Rectal smooth muscle tissue (tissue), 1 donor: ENCODE results near the gene MCCD1.
"Not testable (repeated sequence)": the region's sequence is repeated elsewhere in the genome, so short reads cannot be mapped to it uniquely, and the experiment has no call there.

Experiments
- H3K27ac ChIP-seq: one replicate; pipeline ENCODE4 v1.7.0; 2013; ENCODE audit warnings: low read depth, low read length, inconsistent platforms
- H3K27me3 ChIP-seq: one replicate; pipeline ENCODE4 v1.7.0; 2013; ENCODE audit warnings: low read length; ENCODE audit not compliant: control insufficient read depth, insufficient read depth
- H3K36me3 ChIP-seq: one replicate; pipeline ENCODE4 v1.7.0; 2013; ENCODE audit warnings: low read length; ENCODE audit not compliant: control insufficient read depth, insufficient read depth
- H3K4me1 ChIP-seq: one replicate; pipeline ENCODE4 v1.7.0; 2013; ENCODE audit warnings: low read length; ENCODE audit not compliant: control insufficient read depth, insufficient read depth
- H3K4me3 ChIP-seq: one replicate; pipeline ENCODE4 v1.7.0; 2013; ENCODE audit warnings: low read length
- H3K9ac ChIP-seq: one replicate; pipeline ENCODE4 v1.7.0; 2013; ENCODE audit warnings: low read length

Gene MCCD1

GRCh38 chr6:31551371-31551770 lies 22.6 kb downstream of the MCCD1 start:
- peaks cover 10% of the 10 kb centered on the region for H3K36me3 ChIP-seq
- not testable (repeated sequence) for H3K27me3 ChIP-seq, H3K4me1 ChIP-seq, H3K4me3 ChIP-seq, H3K27ac ChIP-seq, H3K9ac ChIP-seq

- peaks cover 11% of the 10 kb centered on the region for H3K36me3 ChIP-seq
- no peak overlapping the region for H3K27ac ChIP-seq
- H3K27me3 ChIP-seq, result no peaks in the 10 kb centered on the region
- no peak overlapping the region for H3K4me3 ChIP-seq
- H3K4me1 ChIP-seq, result no peaks in the 10 kb centered on the region
- no peak overlapping the region for H3K9ac ChIP-seq
Measured at GRCh38 chr6:31556307-31556706, 27.5 kb downstream of the MCCD1 start.

DNA sequence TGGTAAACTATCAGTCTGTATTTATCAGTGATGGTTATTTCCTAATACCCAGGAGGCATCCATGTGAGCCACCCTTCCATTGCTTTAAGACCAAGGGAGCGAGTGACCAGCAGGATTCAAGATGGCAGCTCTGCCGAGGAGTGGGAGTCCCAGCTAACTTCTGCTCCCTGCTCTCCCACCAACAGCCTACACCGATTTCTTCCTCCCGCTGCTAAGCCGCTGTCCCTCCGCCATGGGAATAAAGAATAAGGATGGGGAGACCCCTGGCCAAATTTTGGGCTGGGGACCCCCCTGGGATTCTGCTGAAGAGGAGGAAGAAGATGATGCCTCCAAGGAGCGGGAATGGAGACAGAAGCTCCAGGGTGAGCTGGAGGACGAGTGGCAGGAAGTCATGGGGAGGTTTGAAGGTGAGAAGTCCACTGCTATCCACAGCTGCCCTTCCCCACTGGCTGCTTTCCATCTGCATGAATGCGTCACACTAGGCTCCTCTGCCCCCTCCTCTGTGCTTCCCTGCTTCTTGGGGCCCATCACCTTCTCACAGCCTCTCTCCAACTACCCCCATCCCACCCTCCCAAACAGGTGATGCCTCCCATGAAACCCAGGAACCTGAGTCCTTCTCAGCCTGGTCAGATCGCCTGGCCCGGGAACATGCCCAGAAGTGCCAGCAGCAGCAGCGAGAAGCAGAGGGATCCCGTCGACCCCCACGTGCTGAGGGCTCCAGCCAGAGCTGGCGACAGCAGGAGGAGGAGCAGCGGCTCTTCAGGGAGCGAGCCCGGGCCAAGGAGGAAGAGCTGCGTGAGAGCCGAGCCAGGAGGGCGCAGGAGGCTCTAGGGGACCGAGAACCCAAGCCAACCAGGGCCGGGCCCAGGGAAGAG lies 28.9 kb downstream of the MCCD1 start:
- Histone ChIP-seq H3K4me1 (no peaks in the 10 kb centered on the region), H3K27ac (no peak overlapping the region), H3K9ac (no peak overlapping the region), H3K36me3 (peaks cover 11% of the 10 kb centered on the region), H3K27me3 (no peaks in the 10 kb centered on the region), H3K4me3 (no peak overlapping the region)

DNA sequence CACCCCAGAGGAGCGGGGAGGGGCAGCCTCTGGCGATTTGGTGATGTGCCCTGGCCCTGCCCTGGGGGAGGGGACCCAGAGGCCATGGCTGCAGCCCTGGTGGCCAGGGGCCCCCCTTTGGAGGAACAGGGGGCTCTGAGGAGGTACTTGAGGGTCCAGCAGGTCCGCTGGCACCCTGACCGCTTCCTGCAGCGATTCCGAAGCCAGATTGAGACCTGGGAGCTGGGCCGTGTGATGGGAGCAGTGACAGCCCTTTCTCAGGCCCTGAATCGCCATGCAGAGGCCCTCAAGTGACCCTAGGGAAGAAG lies 29.5 kb downstream of the MCCD1 start:
- no peaks in the 10 kb centered on the region for H3K4me1 ChIP-seq
- H3K36me3 ChIP-seq, result peaks cover 11% of the 10 kb centered on the region
- no peak overlapping the region for H3K4me3 ChIP-seq
- H3K27ac ChIP-seq, result no peak overlapping the region
- H3K9ac ChIP-seq, result no peak overlapping the region
- no peaks in the 10 kb centered on the region for H3K27me3 ChIP-seq

DNA sequence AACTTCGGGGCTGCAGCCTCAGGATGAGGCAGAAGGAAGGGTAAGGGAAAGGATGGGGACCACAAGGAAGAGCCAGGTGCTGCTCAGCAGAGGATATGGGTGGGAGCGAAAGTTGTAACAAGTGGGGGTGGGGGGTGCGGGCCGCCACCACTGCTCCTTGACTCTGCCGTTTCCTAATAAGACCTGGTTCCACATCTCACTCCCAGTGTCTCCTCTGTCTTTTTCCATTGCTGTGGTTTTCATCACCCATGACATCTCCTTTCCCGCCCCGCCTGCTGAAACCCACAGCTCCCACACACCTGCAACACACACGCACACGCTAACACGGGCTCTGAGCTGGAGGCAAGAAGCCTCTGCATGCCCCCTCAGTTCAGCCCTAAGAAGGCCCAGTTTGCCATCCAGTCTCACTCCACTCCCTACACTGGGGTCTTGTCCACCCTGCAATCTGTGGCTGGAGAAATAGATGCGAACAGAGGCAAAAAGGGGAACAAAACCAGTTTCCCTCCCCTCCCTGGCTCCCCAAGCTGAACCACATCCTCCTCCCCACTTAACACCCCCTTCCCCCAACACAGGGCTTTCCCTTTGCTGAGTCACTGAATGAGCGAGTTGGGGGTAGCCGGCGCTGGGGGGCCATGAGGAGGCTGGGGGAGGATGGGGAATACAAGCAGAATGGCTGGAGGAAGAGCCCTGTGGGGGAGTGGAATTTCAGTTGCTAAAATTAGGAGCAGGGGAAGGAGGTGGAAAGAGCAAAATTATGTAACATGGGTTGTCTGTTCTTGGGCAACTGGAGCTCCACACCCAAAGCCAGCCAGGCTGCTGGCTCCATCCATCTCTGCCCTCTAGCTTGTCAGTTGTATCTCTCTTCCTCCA lies 30.1 kb downstream of the MCCD1 start:
- no peak overlapping the region for H3K27ac ChIP-seq
- no peak overlapping the region for H3K9ac ChIP-seq
- no peak overlapping the region for H3K4me3 ChIP-seq
- H3K4me1 ChIP-seq, result no peaks in the 10 kb centered on the region
- H3K36me3 ChIP-seq, result peaks cover 11% of the 10 kb centered on the region
- no peaks in the 10 kb centered on the region for H3K27me3 ChIP-seq

- Histone ChIP-seq H3K36me3 (peaks cover 11% of the 10 kb centered on the region), H3K9ac (no peak overlapping the region), H3K27ac (no peak overlapping the region), H3K4me3 (no peak overlapping the region), H3K4me1 (no peaks in the 10 kb centered on the region), H3K27me3 (no peaks in the 10 kb centered on the region)
Measured at GRCh38 chr6:31559606-31559957, 30.8 kb downstream of the MCCD1 start.

- no peak overlapping the region for H3K9ac ChIP-seq
Measured at GRCh38 chr6:31559958-31560696, 31.4 kb downstream of the MCCD1 start.

DNA sequence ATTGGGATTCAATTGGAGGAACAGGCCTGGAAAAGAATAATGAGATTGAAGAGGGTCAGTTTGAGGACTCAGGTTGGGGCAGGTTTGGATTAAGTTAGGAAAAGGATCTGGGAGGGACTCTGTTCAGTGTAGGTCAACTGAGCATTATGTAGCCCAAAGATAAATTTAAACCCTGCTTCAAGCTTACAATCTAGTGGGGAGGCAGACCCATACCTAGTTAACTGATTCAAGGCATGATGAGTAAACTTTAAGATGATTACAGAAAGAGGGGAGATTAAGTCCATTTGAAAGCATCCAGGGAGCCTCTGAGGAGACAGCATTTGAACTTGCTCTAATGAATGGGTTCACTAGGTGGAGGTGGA lies 31.9 kb downstream of the MCCD1 start:
- Histone ChIP-seq H3K4me3 (no peak overlapping the region), H3K27me3 (no peaks in the 10 kb centered on the region), H3K4me1 (no peaks in the 10 kb centered on the region), H3K9ac (no peak overlapping the region), H3K36me3 (peaks cover 11% of the 10 kb centered on the region), H3K27ac (no peak overlapping the region)

More at GRCh38 chr6:31559958-31560696, 31.4 kb downstream of the MCCD1 start:
- H3K4me1 ChIP-seq, result no peaks in the 10 kb centered on the region
- peaks cover 11% of the 10 kb centered on the region for H3K36me3 ChIP-seq
- H3K27me3 ChIP-seq, result no peaks in the 10 kb centered on the region
- no peak overlapping the region for H3K27ac ChIP-seq
- no peak overlapping the region for H3K4me3 ChIP-seq

- no peaks in the 10 kb centered on the region for H3K27me3 ChIP-seq
- H3K9ac ChIP-seq, result no peak overlapping the region
- H3K4me1 ChIP-seq, result no peaks in the 10 kb centered on the region
- H3K27ac ChIP-seq, result no peak overlapping the region
- H3K36me3 ChIP-seq, result no peaks in the 10 kb centered on the region
- no peak overlapping the region for H3K4me3 ChIP-seq
Measured at GRCh38 chr6:31567531-31568370, 39.0 kb downstream of the MCCD1 start.

GRCh38 chr6:31568537-31568961 lies 39.8 kb downstream of the MCCD1 start:
- Histone ChIP-seq H3K4me3 (no peak overlapping the region), H3K4me1 (no peaks in the 10 kb centered on the region), H3K36me3 (no peaks in the 10 kb centered on the region), H3K9ac (no peak overlapping the region), H3K27ac (no peak overlapping the region), H3K27me3 (no peaks in the 10 kb centered on the region)

DNA sequence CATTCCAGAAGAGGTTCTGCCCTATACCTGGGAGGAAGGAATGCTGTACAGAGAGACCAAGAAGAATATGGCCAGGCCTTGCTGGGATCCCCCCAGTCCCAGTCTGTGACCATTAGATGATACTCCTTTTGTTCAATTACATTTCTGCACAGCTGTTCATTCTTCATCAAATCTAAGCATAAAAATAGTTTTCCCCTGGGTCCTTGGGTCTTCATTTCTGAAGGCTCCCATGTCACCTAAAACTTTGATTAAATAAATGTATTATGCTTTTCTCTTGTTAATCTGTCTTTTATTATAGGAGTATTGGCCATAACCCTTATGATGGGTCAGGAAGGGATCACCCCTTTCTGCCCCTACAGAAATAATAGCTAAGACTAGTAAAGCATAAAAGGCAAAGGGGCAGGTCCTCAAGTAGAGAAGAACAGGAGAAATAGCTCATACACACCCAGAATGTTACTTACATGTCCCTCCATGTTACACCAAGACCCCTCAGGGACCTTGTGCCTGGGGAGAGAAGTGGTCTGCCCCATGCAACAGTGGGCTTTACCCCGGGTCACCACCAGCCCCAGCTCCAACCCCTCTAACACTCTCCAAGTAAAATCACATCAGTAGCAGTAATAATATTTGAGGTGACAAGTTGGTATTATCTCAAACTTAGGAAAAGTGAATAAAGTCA lies 41.2 kb downstream of the MCCD1 start:
- H3K27ac ChIP-seq, result no peak overlapping the region
- H3K9ac ChIP-seq, result no peak overlapping the region
- no peaks in the 10 kb centered on the region for H3K36me3 ChIP-seq
- peaks cover under 1% of the 10 kb centered on the region for H3K4me1 ChIP-seq
- H3K27me3 ChIP-seq, result no peaks in the 10 kb centered on the region
- no peak overlapping the region for H3K4me3 ChIP-seq
